CD4-positive, alpha-beta T cell treated with Interleukin-6 at 100 ng/mL for 8 hours (primary cell): ENCODE results near the gene ZNF593.

ENCODE experiments used
- DNase-seq: peaks from one replicate; pipeline ENCODE4 v3.0.0-alpha.2; 2020; ENCODE audit warnings: mixed read lengths, low spot score

ZNF593 gene

DNA sequence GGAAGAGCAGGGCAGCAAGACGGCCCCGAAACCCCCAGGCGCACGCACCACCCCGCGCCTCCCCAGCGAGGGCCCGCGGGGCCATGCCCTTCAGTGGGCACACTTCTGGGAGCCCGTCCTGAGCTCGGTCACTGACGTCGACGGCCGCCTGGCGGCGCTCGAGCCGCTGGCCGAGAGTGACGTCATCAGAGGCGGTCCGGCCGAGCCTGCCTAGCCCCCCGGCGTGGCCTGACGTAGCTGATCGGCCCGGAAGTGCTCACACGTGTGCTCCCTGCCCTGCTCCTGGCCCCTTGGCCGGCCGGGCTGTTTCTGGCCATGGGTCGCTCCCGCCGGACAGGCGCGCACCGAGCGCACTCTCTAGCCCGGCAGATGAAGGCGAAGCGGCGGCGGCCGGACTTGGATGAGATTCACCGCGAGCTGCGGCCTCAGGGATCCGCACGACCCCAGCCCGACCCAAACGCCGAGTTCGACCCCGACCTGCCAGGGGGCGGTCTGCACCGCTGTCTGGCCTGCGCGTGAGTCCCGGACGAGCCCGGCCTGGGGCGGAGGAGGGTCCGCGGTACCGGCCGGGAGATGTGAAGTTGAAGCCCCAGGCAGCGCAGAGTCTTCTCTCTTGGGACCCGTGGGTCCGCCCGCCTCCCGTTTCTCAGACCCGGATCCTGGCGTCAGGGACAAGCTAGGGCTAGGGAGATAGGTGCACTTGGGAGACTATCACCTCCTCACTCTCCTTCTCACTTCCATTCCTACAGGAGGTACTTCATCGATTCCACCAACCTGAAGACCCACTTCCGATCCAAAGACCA, at the start of gene ZNF593:
Gene ZNF593 (plus strand): TSS at position 240 of the 803 bp plus-strand sequence. CDS start 76 bp downstream, at position 316.
- DNase-seq, result peak; percentile 83

DNA sequence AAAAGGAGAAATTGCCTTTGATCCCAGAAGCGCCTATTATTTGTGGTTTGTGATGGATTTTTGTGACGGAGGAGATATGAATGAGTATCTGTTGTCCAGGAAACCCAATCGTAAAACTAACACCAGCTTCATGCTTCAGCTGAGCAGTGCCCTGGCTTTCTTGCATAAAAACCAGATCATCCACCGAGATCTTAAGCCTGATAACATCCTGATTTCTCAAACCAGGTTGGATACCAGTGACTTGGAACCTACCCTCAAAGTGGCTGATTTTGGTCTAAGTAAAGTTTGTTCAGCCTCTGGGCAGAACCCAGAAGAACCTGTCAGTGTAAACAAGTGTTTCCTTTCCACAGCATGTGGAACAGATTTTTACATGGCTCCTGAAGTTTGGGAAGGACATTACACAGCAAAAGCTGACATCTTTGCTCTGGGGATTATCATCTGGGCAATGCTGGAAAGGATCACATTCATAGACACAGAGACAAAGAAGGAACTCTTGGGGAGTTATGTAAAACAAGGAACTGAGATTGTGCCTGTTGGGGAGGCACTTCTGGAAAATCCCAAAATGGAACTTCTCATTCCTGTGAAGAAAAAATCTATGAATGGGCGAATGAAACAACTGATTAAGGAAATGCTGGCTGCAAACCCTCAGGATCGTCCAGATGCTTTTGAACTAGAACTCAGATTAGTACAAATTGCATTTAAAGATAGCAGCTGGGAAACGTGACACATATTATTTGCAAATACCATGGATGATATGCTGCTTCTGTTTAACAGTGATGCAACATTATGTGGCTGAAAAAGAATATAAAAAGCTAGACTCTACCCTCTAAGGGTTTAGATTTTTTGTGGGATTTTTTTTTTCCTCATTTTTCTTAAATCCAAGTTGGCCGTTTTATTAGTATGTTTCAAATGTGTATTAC, 47.6 kb upstream of the ZNF593 start:
- no peak for DNase-seq

DNA sequence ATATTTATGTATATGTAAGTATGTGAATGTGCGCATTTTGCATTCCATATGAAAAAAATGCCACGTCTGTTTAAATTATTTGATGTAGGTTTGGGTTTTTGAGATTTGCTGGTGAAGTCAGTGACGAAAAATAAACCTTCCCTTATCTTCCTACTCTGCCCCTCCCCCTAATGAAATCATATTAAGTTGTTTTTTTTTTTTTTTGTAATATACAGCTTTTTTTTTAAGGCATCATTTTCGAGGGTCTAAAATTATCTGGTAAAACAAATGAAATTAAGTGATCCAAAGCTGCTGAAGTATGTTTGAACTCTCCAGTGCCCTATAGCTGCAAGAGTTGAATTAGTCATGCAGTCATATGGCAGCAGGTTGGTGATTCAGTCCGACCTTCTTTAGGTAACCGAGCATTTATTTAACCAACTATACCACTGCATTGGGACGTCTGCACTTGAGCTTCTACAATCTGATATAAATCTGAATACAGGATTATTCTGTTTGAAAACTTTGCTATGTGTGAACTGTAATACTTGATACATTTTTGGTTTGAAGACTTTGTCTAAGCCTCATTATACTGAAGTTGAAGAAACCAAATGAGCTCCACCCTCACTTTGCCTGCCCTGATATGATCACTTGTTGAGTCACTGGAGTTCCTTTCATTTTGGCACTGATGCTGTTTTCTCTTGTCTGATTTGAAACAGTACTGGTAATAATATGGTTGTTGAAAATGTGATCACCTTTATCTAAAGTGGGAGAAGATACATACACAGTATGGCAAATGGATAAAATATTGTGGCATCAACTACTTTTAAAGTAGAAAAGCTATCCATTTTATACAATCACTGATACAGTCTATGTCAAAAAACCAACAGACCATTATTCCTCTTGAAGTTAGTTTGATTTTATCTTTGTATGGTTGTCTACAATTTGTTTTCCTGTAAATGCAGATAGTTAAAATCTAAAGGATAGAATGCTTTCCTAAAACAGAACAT, 46.4 kb upstream of the ZNF593 start:
- peak; percentile 28 for DNase-seq

DNA sequence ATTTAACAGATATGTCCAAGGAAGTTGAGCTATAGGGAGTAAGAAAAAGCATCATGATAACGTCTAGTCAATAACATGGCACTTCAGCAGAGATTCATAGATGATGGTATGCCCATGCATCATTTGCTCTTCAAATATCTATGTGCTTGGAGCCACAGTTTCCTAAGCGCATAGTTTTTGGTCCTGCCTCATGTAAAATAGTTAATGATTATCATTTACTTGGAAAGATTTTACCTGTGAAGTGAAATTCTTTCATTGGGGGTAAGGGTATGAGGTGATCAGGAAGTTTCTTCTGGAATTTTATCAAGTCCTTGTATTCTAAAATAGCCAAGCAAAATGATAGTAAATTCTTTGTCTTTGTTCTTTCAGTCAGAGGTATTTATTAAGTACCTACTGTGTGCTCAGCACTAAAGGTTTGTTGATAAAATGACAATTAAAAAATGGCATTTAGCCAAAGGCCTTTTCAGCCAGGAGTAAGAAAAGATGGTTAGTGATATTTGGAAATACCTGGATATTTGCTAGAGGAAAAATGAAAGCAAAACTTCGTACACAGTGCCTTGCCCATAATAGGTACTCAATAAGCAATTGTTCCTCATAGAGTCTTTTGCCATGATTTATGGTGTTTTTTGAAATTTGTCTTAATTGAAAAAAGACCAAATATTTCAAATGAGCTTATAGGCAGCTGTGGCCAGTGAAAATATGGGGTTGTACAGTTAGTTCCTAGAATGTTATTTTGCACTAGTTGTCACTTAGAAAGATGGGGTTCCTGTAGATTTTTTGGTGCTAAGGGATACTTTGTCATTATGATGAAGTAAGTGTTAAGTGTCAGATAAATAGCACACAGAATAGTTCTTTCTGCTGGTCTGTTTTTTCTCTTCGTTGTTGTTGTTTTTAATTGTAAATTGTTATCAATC, 45.0 kb upstream of the ZNF593 start:
- no peak for DNase-seq

DNA sequence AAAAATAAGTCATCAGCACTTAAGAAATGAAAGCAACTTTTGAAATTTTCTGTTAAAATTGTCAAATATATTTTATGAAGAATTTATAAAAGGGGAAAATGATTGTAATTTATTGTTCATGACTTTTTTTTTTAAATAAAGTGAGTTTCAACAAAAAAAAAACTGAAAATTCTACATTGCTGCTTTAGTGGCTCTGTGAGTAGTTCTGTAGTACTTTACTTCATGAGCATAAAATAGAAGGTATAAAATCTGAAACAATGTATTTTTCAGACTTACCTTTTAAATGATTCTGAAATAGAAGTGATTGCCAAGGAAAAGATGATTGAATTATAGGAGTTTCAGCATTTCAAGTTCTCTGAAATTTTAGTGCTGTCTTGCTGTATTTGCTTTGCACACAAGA, 44.3 kb upstream of the ZNF593 start:
- no peak for DNase-seq

DNA sequence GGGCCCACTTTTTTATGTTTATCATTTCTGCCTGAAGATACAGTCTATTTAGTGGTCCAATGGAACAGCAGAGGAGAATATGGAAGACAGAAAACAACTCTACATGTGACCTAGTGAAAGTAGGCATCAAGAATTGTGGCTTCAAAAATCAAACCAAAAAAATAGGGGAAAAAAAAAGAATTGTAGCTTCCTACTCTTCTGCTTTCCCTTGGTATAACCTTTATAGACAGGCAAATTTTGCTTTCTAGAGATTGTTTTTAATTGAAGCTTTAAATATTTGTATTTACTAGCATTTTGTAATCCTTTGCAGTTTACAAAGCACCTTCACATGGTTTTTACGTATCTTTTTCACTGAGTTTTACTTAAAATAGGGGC, 43.8 kb upstream of the ZNF593 start:
- no peak for DNase-seq

DNA sequence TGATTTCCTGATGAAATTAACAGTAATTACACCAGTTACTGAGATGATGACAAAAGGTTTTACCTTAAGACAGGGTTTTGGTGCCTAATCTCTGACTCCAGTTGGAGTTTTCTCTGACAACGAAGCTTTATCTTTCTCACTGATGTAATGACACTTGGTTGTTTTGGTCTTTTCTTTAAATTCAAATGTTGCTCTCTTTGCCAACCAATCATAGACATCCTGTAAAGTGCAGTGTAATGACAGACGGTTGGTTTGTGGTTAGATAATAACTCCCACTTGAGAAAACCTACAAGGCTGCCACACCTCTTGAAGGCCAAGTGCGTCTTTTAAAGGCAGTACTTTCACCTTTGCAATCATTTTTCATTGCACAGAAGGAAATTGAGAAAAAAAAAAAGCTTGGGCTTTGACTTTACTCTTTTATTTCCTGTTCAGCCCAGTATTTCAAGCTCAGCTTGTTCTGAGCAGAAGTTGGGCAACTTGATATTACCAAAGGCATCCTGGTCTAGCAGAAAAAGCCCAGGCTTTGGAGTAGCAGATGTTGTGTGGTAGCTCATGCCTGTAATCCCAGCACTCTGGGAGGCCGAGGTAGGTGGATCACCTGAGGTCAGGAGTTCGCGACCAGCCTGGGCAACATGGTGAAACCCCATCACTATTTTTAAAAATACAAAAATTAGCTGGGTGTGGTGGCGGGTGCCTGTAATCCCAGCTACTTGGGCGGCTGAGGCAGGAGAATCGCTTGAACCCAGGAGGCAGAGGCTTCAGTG, 43.2 kb upstream of the ZNF593 start:
- DNase-seq, result peak; percentile 87

DNA sequence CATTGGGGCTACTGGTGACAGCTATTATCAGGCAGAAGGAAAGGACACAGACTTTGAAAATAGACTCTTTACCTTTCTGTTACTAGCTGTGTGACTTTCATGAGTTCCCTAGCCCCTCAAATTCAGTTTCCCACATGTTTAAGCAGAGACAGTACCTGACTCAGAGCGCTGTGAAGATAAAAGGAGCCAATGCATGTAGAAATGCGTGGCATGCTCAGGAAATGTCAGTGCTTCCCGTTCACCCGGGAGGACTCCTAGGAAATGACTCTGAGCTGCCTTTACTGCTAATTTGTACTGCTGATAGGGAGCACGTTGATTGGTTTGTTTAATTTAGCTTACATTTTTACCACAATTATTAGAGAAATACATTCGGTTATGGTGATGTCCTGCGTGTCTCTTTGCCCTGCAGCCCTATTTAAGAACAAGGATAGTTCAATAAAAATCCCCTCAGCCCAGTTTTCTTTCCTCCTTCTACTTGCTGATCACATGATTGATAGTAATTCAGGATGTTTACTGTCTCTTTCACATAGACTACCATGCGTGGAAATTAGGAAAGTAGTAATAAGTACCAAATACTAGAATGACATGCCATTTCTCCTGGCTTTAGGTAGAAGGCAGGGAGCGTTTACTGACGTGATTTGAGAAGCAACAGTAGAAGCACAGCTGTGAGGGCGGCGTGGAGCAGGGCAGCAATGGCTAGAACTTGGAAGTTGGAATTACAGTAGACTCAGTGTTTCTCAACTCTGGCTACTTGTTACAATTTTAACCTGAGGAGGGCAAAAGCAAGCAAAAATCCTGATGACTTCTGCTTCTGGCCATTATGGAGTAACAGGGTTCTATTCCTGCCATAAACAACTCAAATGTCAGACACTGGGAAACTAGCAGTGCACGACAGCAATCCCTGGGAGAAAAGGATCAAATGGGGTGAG, 42.2 kb upstream of the ZNF593 start:
- DNase-seq, result peak; percentile 9

DNA sequence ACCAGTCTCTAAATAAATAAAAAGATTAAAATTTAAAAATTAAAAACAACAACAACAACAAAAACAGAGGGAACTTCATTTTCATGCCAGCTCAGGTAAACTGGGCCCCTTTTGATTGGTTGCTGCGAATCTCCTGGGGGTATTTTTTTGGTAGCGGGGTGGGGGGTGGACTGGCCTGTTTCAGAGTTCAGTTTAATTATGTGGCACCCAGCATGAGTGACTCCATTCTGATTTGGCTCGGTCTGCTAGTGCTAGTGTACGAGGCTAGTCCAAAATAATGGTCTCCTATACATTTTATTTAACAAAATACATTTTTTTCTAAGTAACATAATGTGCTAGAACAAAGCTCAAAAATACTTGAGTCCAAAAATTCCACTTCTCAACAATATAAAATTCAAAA, 39.9 kb upstream of the ZNF593 start:
- no peak for DNase-seq

DNA sequence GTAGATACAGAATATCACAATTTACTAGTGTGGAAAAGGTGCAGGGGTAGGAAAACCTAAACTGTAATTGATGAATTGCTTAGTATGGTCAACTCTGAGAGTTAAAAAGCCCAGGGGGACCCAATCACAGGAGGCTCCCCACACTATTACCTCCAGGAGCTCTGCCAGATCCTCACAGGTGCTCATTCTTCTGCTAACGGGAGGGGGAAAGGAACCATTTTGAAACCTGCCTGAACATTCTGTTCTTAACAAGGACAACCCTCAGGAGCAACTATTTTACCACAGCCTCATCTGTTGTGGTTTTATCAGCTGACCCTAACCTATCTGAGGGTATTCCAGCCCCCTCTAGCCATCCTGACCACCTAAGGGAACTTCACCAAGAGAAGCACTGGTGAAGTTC, 39.0 kb upstream of the ZNF593 start:
- DNase-seq, result no peak

DNA sequence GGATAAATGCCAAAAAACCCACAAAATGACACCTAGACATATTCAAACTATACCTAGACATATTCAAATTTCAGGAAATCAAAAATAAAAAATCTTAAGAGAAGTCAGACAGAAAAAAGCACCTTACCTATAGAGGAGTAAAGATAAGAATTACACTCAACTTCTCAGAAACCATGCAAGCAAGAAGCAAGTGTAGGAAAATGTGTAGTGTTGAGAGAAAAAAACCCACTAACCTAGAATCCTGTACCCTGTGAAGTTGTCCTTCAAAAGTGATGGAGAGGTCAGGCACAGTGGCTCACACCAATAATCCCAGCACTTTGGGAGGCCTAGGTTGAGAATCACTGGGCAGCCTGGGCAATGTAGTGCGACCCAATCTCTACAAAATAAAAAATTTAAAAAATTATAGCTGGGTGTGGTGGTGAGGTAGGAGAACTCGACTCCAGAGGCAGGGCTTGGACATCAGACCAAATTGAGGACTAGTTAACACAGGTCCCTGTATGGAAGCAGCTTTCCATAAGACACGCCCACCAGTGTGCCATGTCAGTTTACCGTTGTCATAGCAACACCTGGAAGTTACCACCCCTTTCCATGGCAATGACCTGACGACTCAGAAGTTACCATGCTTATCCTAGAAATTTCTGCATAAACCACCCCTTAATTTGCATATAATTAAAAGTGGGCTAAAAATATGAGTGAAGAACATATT, 37.4 kb upstream of the ZNF593 start:
- no peak for DNase-seq

DNA sequence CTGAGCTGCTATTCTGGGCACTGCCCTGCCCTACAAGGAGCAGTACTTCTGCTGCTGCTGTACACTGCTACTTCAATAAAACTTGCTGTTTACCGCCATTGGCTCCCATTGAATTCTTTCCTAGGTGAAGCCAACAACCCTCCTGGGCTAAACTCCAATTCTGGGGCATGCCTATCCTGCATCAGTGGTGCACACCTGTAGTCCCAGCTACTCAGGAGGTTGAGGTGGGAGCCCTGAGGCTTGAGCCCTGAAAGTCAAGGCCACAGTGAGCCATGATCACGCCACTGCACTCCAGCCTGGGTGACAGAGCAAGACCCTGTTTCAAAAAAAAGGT, 36.9 kb upstream of the ZNF593 start:
- DNase-seq, result no peak

DNA sequence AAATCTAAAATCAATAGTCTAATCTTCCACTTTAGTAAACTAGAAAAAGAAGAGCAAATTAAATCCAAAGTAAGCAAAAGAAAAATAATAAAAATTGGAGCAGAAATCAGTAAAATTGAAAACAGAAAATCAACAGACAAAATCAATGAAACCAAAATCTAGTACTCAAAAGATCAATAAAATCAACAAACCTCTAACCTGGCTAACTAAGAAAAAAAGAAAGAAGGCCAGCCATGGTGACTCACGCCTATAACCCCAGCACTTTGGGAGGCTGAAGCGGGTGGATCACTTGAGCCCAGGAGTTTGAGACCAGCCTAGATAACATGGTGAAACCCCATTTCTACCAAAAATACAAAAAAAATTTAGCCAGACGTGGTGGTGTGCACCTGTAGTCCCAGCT, 35.2 kb upstream of the ZNF593 start:
- DNase-seq, result no peak

DNA sequence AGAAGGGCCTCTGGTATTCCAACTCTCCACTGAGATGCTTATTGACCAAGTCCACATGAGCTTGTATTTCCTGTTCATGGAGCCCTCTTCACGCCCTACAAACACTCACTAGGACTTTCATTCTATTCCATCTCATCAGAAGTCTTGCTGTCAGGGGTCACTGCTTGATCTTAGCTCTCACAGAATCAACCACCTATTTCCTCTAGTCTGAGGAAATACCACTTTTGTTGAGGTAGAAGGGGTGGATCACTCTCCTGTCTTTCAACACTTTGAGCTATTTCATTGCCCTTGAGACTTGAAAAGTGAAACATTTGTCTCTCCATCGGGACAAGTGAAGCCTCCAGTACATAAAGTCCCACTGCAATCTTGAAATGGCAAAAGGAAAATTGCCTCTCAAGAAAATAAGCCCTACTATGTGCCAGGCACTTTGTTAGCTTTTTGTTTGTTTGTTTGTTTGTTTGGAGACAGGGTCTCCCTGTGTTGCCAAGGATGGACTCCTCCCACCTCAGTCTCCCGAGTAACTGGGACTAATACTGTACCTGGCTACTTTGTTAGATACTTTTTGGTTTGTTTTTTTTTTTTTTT, 30.6 kb upstream of the ZNF593 start:
- DNase-seq, result no peak

DNA sequence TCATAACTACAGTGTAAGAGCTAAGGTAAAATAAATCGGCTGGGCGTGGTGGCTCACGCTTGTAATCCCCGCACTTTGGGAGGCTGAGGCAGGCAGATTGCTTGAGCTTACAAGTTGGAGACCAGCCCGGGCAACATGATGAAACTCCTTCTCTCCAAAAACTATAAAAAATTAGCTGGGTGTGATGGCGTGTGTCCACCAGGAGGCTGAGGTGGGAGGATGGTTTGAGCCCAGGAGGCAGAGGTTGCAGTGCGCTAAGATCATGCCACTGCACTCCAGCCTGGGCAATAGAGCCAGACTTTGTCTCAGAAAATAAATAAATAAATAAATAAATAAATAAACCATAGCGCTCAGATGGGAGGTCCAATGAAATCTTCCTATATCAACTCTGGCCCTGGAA, 27.5 kb upstream of the ZNF593 start:
- no peak for DNase-seq

DNA sequence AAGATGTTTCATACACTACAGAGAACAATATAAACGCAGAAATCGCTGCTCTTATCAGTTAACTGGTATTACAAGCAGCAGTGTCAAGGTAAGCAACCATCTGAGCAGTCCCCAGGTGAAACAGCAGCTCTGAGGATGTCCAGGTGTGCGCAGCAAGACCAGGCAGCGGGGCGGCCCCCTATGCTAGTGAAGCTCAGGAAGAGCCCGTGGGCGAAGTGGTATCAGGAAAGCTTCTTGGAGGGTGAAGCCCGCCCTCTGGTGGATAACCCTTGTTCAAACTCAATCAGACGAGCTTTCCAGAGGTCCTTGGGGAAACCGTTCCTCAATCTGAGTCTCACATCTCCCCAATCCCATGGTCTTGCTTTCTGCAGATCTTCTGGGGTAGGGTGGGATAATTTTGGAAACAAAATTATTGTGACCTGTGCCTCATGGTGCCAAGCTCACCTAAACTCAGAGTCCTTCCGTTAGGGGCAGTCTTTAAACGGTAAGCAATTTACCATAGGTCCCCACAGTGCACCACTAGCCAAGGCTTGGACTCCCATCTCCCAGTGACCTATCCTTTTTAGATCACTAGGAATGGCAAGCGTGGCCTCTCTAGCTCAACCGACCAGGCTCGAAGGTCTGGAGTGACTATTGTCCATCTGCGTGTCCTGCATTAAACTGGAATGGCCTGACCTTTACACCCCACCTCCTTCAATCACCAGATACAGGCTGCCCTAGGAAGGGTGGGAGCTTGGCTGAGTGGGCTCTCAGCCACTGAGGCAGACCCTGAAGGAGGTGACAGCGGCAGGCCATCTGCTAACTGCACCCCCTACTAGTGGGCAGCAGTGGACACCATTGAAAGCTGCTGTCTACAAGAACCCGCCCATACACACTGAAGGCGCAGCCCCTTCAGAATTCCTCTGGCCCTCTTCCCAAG, 24.4 kb upstream of the ZNF593 start:
- DNase-seq, result peak; percentile 82

DNA sequence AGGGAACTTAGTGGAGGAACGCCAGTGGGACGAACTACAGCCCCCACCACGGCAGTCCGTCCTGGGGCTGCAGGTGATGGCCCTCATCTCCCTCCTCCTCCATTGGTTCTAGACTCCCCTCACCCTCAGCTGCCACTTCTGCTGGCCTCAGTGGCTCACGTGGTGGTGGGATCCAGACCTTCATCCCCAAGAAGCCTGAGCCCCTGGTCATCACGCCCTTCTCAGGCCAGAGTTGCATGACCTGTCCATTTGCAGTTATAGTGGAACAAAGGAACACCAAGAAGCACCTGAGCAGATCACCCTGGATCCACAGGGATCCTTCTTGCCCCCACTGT, 23.8 kb upstream of the ZNF593 start:
- no peak for DNase-seq
